HCT116 (cell line): ENCODE measurements around the gene CPNE2. TPM values are rescaled to one million over a fixed set of nuclear protein-coding genes. Genes with fewer than 3 reads are reported as not detected.

Experiments
- CEBPB ChIP-seq: IDR thresholded peaks from 2 replicates; pipeline ENCODE4 v1.6.1; 2012; ENCODE audit warnings: low read depth
- EGR1 ChIP-seq: IDR thresholded peaks from 2 replicates; pipeline ENCODE4 v1.6.1; 2012; ENCODE audit warnings: low read depth
- EZH2 ChIP-seq: fragments of 200-600 bp; sonication (generic); IDR thresholded peaks from 2 replicates; pipeline ENCODE4 v1.6.1; 2017; ENCODE audit warnings: antibody characterized with exemption, mixed run types
- EZH2phosphoT487 ChIP-seq: fragments of 200-600 bp; IDR thresholded peaks from 2 replicates; pipeline ENCODE4 v1.6.1; 2018; ENCODE audit warnings: antibody characterized with exemption, borderline replicate concordance
- JUND ChIP-seq: IDR thresholded peaks from 2 replicates; pipeline ENCODE4 v1.6.1; 2012
- MAX ChIP-seq: IDR thresholded peaks from 2 replicates; pipeline ENCODE4 v1.6.1; 2012
- POLR2A ChIP-seq: IDR thresholded peaks from 2 replicates; pipeline ENCODE4 v1.7.0; 2011; ENCODE audit warnings: borderline replicate concordance; ENCODE audit not compliant: insufficient read depth, insufficient read length; ENCODE audit errors: extremely low read depth
- POLR2AphosphoS5 ChIP-seq: IDR thresholded peaks from 2 replicates; pipeline ENCODE4 v1.6.1; 2011; ENCODE audit warnings: mild to moderate bottlenecking, low read depth, low read length, moderate library complexity
- RAD21 ChIP-seq: IDR thresholded peaks from 2 replicates; pipeline ENCODE4 v1.6.1; 2012; ENCODE audit warnings: low read depth, mild to moderate bottlenecking
- REST ChIP-seq: IDR thresholded peaks from 2 replicates; pipeline ENCODE4 v1.6.1; 2012; ENCODE audit warnings: low read depth
- SIN3A ChIP-seq: IDR thresholded peaks from 2 replicates; pipeline ENCODE4 v1.6.1; 2012; ENCODE audit warnings: low read depth
- ZFX ChIP-seq: fragments of 450-650 bp; IDR thresholded peaks from 2 replicates; pipeline ENCODE4 v1.6.1; 2017
- ZNF274 ChIP-seq: fragments of 200-500 bp; sonication (Bioruptor generic); IDR thresholded peaks from 2 replicates; pipeline ENCODE4 v1.6.1; 2014; ENCODE audit warnings: mild to moderate bottlenecking, low read depth, low read length, inconsistent platforms
- total RNA-seq: library from RNA; stranded (reverse); gene quantifications from one replicate; pipeline ENCODE4 v1.2.1, GENCODE V29; 2021; ENCODE audit not compliant: unreplicated experiment

Gene CPNE2
- total RNA-seq, 1 experiment from 2014 or later: 31.2 TPM

GRCh38 chr16:57043248-57043647 lies 49.1 kb upstream of the CPNE2 start (continued):
- TF ChIP-seq REST (no peak), POLR2AphosphoS5 (no peak), EGR1 (no peak), JUND (no peak), CEBPB (no peak), EZH2 (no peak), ZNF274 (no peak), ZFX (no peak), SIN3A (no peak), MAX (no peak), RAD21 (no peak), POLR2A (no peak), EZH2phosphoT487 (no peak)
